Mesenteric fat pad (tissue), 1 donor: ENCODE measurements around the gene CCND3. TPM values are rescaled to one million over a fixed set of nuclear protein-coding genes. Genes with fewer than 3 reads are reported as not detected.
"Not testable (repeated sequence)": the region's sequence is repeated elsewhere in the genome, so short reads cannot be mapped to it uniquely, and the experiment has no call there.

Experiments
- DNase-seq: peaks from one replicate; pipeline ENCODE4 v3.0.0-alpha.2; 2020; ENCODE audit warnings: low spot score
- total RNA-seq: library from RNA; stranded (reverse); fragmentation: NEBNext Ultra II Directional; extraction: Animal tissue kit (Norgen Biotek cat#: 25700); gene quantifications from one replicate; pipeline ENCODE4 v1.2.1, GENCODE V29; 2021
- donor health status: DM: yes; HTN: yes; CAD: no.

CCND3 gene
- total RNA-seq, 1 donor from 2014 or later, result 104 TPM

DNA sequence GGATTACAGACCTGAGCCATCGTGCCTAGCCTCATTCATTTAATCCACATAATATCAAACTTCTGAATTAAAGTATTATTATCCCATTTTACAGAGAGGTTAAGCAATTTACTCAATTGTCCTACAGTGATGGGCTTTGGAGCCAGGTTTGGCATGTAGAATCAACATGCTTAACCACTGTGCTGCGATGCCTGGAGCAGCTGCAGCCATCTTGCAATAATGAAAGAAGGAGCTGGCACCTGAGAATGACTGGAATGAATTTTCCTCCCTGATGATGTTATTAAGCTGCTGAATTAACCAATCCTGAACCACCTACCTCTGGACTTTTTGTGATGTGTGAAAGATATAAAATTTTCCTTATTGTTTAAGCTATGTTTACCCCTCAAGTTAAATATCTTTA lies 13.1 kb upstream of the CCND3 start:
- DNase-seq, result no peak

DNA sequence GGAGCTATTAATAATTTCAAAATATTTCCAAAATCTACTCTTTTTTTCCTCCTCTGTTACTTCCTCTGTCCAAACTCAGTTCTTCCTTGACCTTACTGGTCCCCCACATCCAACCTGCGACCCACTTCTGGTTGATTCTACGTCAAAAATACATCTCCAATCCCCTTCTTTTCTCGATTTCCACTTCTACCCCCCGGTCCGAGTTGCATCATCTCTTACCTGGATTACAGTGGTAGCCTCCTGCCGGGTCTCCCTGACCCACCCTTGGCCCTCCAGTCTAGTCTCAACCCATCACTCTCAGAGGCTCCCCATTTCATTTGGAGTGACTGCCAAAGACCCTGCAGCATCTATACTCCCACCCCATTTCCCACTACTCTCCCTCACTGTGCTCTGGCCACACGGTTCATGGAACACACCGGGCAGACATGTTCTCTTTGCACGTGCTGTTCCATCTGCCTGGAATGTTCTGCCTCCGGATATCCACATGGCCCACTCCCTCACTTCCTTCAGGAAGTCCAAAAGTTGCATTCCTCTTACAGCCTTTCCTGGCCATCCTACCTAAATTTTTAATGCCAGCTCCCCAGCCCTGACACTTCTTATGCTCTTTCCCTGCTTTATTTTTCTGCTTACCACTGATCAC lies 6.1 kb upstream of the CCND3 start:
- DNase-seq, result no peak

- DNase-seq, result no peak
Observed at GRCh38 chr6:41943456-41943855, 1.8 kb upstream of the CCND3 start.

- not testable (repeated sequence) for DNase-seq
Observed at GRCh38 chr6:41942882-41943281, 1.3 kb upstream of the CCND3 start.

DNA sequence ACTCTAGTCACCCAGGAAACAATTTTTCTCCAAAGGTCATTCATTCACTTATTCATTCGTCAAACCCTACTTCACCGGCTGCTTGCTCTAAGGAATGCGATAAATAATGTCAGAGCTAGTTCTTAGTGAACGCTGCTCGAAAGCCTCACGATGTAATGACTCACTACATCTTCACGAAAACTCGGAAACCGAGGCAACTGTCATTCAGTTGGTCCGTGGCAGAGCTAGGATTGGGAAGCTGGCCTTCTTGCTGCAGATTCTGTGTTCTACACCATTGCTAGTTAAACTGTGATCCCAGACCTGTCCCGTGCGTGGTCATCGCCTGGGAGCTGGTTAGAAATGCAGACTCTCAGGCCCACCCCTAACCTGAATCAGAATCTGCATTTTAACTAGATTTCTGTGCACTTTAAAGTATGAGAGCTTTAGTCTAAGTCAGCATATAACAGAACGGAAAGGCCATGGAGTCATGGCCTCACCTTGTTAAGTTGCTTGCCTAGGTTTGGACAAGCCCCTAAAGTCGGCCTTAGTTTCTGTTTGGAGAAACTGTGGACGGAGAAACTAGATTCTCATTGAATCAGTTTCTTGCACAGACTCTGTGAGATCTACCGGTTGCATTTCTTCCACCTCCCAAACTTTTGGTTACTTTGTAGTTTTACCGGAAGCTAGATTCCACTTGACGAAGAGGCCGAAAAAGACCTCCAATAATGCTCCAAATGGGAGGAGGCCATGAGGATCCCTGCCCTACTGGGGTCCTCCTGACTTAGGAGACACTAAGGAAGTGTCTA lies 651 bp upstream of the CCND3 start:
- no peak for DNase-seq

- DNase-seq, result no peak
Observed at GRCh38 chr6:41940759-41941279, 789 bp downstream of the CCND3 start.

DNA sequence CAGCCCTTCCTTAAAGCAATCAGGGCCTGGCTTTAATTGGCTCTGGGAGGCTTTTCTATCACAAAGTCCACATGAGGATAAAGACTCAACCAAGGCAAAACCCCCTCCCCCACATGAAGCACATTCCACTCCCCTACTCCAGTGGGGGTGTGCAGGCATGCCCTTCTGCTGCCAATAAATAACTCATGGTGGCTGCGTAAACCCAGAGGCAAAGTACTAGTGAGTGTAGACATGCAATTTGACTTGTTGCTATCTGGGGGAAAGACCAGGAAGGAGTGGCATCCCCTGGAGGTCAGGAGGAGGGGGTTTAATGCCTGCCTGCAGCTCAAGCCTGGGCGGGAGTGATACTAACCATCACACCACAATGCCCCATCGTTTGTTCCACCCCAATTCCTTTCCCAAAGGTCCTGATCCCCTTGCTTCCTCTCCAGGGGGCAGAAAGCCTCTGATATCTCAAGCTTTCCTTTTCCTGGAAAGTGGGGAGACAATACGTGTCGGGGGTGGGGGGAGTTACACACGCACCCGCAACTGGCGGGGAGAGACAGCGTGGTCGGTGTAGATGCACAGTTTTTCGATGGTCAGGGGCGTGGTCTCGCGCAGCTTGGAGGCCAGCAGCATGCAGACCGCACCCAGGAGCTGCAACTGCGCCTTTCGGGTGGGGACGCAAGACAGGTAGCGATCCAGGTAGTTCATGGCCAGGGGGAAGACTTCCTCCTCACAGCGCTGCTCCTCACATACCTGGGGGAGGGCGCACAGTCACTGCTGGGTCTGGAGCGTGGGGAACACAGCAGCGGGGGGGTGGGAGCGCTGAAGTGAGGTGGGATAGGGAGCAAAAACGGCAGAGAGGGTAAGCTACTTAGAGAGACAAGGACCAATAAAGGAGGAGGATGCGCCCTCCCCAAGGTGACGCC lies 1.5 kb downstream of the CCND3 start:
- DNase-seq, result no peak

DNA sequence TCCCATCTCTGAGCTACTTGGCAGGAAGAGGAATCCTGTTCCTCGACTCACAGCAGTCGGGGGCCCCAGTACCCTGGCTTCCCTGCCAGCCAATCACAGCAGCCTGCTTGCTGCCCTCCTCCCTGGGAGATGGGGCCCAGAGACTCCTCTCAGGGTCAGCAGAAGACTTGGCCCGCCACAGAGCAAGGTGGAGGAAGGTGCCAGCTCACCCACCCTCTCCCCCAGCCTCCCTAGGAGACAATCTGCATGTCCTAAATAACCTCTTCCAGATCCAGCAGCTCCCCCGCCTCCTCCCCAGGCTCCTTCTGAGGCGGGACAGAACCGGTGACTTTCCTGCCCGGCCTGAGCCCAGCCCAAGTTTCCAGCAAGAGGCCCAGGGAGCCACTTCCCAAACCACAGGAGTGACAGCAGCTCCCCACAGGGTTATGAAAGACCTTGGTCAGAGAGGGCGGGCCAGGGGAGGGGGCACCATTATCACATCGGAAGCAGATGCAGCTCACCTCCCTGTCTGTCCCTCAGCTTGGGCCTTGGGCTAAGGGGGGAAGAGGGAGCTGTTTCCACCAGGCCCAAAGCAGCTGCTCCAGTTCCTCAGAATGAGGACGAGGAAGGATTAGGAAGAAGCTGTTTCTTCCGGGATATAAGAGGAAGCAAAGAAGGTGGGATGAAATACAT lies 2.3 kb downstream of the CCND3 start:
- DNase-seq, result no peak

DNA sequence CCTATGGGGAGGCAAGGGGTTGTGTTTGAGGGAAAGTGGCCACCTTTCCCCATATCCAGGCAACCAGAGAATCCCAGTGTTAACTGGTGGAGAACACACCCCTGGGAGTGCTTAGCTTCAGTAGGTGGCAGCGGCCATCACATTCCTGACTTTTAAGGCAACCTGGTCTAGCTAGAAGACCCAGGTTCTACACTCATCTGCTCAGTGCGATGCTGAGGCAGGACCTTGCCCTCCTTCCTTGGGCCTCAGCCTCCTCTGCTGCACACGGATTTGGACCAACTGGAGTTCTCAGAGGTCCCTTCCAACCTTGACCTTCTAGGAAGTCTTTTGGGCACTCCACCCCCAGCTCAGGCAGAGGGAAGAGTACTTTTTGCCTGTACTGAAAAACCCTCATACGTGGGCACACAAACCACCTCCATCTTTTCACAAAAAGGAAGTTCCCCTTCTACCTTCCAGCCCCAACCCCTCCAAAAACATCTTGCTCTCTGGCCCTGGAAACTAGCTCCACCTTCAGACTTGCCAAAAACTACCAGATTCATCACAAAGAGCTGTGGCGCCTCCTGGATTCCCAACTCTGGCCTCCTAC lies 2.9 kb downstream of the CCND3 start:
- DNase-seq, result no peak

DNA sequence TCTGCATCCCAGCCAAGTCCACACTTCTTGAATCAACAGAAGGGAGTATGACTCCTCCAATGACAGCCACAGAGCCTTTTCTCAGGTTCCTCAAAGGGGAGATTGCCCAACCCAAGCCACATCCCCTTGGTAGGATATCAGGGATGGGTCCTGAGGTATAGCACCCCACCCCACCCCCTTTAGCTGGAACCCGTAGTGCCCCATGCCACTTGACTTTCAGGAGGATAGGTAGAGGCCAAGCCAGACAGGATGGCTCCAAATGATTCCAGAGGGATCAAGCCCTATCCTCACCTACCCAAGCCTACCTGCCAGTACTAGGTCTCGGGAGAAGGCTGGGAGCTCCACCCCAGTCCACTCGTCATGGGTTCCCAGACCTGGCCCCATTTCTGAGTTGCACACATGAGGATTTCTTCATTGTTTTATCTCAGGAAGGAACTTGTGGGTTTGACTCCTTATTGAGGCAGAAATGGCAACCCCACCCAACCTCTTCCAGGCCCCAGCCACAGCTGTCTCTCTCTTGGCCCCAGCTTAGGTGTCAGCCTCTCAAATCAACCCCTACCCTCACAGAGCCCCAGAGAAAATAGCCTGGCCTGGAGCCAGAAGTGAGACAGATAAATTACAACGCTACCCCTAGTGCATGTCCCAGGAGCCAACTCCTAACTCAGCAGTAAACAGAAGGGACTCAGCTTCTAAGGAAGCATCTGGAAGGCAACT lies 3.6 kb downstream of the CCND3 start:
- DNase-seq, result no peak

- no peak for DNase-seq
Observed at GRCh38 chr6:41937472-41937860, 4.1 kb downstream of the CCND3 start.

DNA sequence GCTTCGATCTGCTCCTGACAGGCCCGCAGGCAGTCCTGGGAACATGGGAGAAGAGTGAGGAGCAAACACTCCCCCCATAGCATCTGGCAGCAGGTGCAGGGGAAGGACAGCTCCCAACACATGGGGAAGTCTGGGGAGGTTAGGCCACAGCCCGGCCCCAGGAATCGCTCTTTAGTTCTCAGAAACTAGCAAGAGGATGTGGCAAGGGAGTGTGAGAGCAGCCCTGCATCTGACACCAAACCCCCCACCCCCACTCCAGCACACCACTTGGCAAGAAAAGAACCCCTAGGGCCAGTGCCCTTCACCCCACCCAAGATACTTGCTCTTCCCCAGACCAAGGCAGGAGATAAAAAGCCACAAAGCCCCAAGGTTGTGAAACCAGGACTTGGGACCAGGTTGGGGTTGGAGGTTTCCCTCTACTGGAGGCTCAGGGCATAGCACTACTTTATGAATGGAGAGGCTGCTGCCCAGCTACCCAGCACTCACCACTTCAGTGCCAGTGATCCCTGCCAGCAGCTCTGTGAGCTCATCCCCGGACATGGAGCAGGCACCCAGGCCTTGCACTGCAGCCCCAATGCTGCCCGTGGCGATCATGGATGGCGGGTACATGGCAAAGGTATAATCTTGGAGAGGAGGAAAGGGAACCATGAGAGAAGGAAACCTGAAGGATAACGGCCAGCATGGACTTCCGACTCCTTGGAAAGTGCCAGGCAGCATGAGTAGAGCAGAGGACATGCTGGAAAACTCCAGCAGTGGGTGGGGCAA lies 5.4 kb downstream of the CCND3 start:
- no peak for DNase-seq

GRCh38 chr6:41935685-41936072 lies 5.9 kb downstream of the CCND3 start:
- DNase-seq, result no peak

DNA sequence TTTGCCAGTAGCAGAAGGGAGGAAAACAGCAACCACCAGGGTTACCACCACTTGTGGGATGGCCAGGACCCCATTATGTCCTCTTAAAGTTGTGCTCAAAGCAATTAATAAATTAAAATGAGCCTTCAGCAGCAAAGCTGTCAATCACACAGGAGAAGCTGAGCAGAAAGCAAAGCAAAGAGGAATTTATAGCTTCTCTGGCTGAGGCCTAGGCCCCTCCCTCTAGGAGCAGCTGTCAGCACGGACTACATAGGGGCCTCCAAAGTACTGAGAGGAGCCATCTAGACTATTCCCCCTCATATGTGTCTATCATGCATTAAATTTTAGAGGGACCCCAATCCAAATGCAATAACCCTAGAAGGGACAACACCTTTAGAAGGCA lies 6.4 kb downstream of the CCND3 start:
- DNase-seq, result no peak

DNA sequence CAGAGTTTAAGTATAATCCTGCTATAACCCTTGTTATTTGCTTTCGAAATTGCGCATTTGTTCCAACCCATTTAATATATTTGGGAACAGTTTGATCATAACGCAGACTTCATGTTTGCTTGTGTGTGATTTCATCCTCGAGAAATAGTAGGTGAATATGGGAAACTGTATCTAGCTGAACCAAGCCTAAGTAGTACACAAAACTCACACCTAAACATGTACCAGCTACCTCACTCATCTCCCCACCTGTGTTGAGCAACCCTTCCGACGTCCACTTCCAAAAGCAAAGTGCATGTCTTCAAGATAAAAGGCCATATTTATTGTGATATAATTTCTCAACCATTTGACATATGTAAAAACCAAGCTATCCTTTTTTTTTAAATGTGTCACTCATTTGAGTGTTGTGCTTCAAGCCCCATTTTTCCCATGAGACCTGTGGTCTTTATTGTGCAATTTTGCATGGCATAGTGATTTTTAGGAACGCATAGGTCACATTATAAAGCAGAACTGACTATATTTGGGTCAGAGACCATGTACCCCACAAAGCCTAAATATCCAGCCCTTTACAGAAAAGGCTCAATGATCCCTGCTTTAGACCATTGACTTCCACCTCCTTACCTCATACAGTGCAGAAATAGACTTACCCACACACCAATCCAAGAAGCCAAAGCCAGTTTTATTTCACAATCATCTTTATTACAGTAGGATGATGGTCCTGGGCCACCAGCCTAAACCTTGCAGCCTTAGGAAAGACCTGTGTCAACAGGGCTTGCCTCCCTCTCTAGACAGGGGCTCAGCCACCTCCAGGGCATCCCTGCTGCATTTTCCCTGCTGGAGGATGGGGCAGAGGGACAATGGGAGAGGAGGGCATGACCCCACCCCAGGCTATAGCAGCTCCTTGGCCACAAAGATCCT lies 7.1 kb downstream of the CCND3 start:
- DNase-seq, result no peak

GRCh38 chr6:41932378-41932777 lies 9.2 kb downstream of the CCND3 start:
- no peak for DNase-seq

DNA sequence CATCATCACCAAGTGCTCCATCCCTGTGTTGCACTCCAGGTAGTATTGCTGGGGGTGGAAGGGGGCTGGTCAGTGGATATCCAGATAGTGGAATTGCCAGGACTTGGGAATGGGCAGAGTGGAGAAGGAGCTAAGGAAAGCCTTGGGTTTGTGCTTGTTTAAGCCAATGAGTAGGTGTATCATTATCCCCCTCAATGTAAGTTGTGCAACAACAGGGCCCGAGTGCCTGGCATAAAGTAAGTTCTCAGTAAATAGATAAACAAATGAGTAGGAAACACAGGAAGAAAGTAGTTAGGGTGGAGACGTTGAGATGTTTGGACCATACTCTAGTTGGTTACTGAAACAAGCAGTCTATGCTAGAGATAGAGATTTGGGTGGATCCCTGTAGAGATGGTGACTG lies 9.8 kb downstream of the CCND3 start:
- DNase-seq, result no peak

GRCh38 chr6:41929924-41930323 lies 11.7 kb downstream of the CCND3 start:
- DNase-seq, result no peak
